CD4-positive, alpha-beta T cell treated with Interleukin-4 for 1 hour (primary cell): ENCODE data around the gene SLC25A51.
A peak's percentile ranks its signal among the peaks of the same experiment; 100 is the strongest.

Source experiments
- DNase-seq, 2 donors: peaks; one replicate each; pipeline ENCODE4 v3.0.0-alpha.2; 2020 to 2022

The SLC25A51 gene

GRCh38 chr9:37903647-37904444 is at the start of gene SLC25A51:
SLC25A51 (minus strand) TSS chr9:37904127; CDS start chr9:37888550, 15,577 bp downstream.
- peak; percentile 94 to 97 for DNase-seq

- DNase-seq, result no peak
These were observed 49.4 kb upstream of the SLC25A51 start for GRCh38 chr9:37953206-37953774.

GRCh38 chr9:37952731-37953130 is 48.8 kb upstream of the SLC25A51 start:
- DNase-seq, result no peak

- DNase-seq, result no peak
These were observed 47.9 kb upstream of the SLC25A51 start for GRCh38 chr9:37951671-37952449.

GRCh38 chr9:37950561-37950960 is 46.6 kb upstream of the SLC25A51 start:
- DNase-seq, result no peak

GRCh38 chr9:37949576-37949975 is 45.6 kb upstream of the SLC25A51 start:
- DNase-seq, result no peak

GRCh38 chr9:37948417-37948980 is 44.6 kb upstream of the SLC25A51 start:
- DNase-seq, result no peak

- DNase-seq, result no peak
These were observed 44.0 kb upstream of the SLC25A51 start for GRCh38 chr9:37947977-37948376.

- DNase-seq, result no peak
These were observed 43.5 kb upstream of the SLC25A51 start for GRCh38 chr9:37947471-37947870.

GRCh38 chr9:37946971-37947370 is 43.0 kb upstream of the SLC25A51 start:
- DNase-seq, result no peak

- DNase-seq, result no peak
These were observed 42.1 kb upstream of the SLC25A51 start for GRCh38 chr9:37946041-37946440.

- no peak for DNase-seq
These were observed 40.9 kb upstream of the SLC25A51 start for GRCh38 chr9:37944671-37945481.

GRCh38 chr9:37944266-37944650 is 40.3 kb upstream of the SLC25A51 start:
- DNase-seq, result no peak

- no peak for DNase-seq
These were observed 39.7 kb upstream of the SLC25A51 start for GRCh38 chr9:37943345-37944265.

- DNase-seq, result no peak
These were observed 38.9 kb upstream of the SLC25A51 start for GRCh38 chr9:37942621-37943344.

GRCh38 chr9:37941253-37941652 is 37.3 kb upstream of the SLC25A51 start:
- DNase-seq, result no peak

- DNase-seq, result no peak
These were observed 35.7 kb upstream of the SLC25A51 start for GRCh38 chr9:37939575-37940095.

GRCh38 chr9:37938121-37938891 is 34.4 kb upstream of the SLC25A51 start:
- no peak for DNase-seq

- no peak for DNase-seq
These were observed 33.4 kb upstream of the SLC25A51 start for GRCh38 chr9:37937366-37937765.

- no peak for DNase-seq
These were observed 33.0 kb upstream of the SLC25A51 start for GRCh38 chr9:37936965-37937364.
